HG02571 (cell line): Measurements from ENCODE around the gene SLC7A7.
"Not testable (repeated sequence)": the region's sequence is repeated elsewhere in the genome, so short reads cannot be mapped to it uniquely, and the experiment has no call there.

Experiments
- ATAC-seq: cut with Tn5 transposase; IDR thresholded peaks from one replicate; pipeline ENCODE4 v1.9.1; 2021; ENCODE audit warnings: mild to moderate bottlenecking, moderate library complexity; ENCODE audit not compliant: unreplicated experiment

The SLC7A7 gene

GRCh38 chr14:22822016-22822570 is 6.9 kb upstream of the SLC7A7 start:
- ATAC-seq = no peak

- ATAC-seq = no peak
Measured at GRCh38 chr14:22821193-22822015, 6.2 kb upstream of the SLC7A7 start.

- ATAC-seq = no peak
Measured at GRCh38 chr14:22820731-22821130, 5.5 kb upstream of the SLC7A7 start.

- peak; percentile 40 for ATAC-seq
Measured at GRCh38 chr14:22819151-22819988, 4.1 kb upstream of the SLC7A7 start.

- no peak for ATAC-seq
Measured at GRCh38 chr14:22814373-22814772, 862 bp downstream of the SLC7A7 start.

- ATAC-seq = no peak
Measured at GRCh38 chr14:22813145-22813544, 2.1 kb downstream of the SLC7A7 start.

GRCh38 chr14:22812744-22813143 is 2.5 kb downstream of the SLC7A7 start:
- ATAC-seq = no peak

- no peak for ATAC-seq
Measured at GRCh38 chr14:22811722-22812121, 3.5 kb downstream of the SLC7A7 start.

- ATAC-seq = no peak
Measured at GRCh38 chr14:22808388-22809209, 6.6 kb downstream of the SLC7A7 start.

GRCh38 chr14:22807432-22808087 is 7.7 kb downstream of the SLC7A7 start:
- ATAC-seq = no peak

GRCh38 chr14:22805235-22805634 is 10.0 kb downstream of the SLC7A7 start:
- not testable (repeated sequence) for ATAC-seq

GRCh38 chr14:22803687-22803974 is 11.6 kb downstream of the SLC7A7 start:
- ATAC-seq = peak; percentile 31

- peak; percentile 42 for ATAC-seq
Measured at GRCh38 chr14:22802860-22803686, 12.2 kb downstream of the SLC7A7 start.

- no peak for ATAC-seq
Measured at GRCh38 chr14:22801716-22802115, 13.5 kb downstream of the SLC7A7 start.

GRCh38 chr14:22800346-22800745 is 14.9 kb downstream of the SLC7A7 start:
- no peak for ATAC-seq

GRCh38 chr14:22798528-22798927 is 16.7 kb downstream of the SLC7A7 start:
- no peak for ATAC-seq

GRCh38 chr14:22797017-22797917 is 18.0 kb downstream of the SLC7A7 start:
- no peak for ATAC-seq

- no peak for ATAC-seq
Measured at GRCh38 chr14:22796087-22796707, 19.0 kb downstream of the SLC7A7 start.
